Gastrocnemius medialis (tissue), 4 donors: ENCODE data around the gene ANAPC1.
"Not testable (repeated sequence)": the region's sequence is repeated elsewhere in the genome, so short reads cannot be mapped to it uniquely, and the experiment has no call there.

ENCODE experiments used
- CTCF ChIP-seq, 5 experiments: fragments of 450-650 bp in 3 of 5; fragments of 200-600 bp in 2 of 5; sonication (generic) in 2 of 5; IDR thresholded peaks in 4 of 5; conservative IDR thresholded peaks in 1 of 5; 1 replicate in 4 of 5; 2 replicates in 1 of 5; pipeline ENCODE4 v1.5.1; 2016 to 2019; ENCODE audit warnings: antibody characterized with exemption in 5 of 5, mild to moderate bottlenecking in 3 of 5, moderate library complexity in 3 of 5
- POLR2A ChIP-seq, 2 donors: fragments of 450-650 bp; IDR thresholded peaks; one replicate each; pipeline ENCODE4 v1.6.1; 2017; ENCODE audit warnings: antibody characterized with exemption in 2 of 2, mild to moderate bottlenecking in 2 of 2, moderate library complexity in 2 of 2

- TF ChIP-seq CTCF (IDR thresholded peaks at IDR 0.05 in 4 of 5, conservative IDR thresholded peaks at IDR 0.05 in 1 of 5); POLR2A (IDR thresholded peaks at IDR 0.05): not testable (repeated sequence)
These were observed 53.5 kb downstream of the ANAPC1 start for GRCh38 chr2:111830479-111830878.
